Activated CD4-positive, CD25-positive, alpha-beta regulatory T cell treated with anti-CD3 and anti-CD28 coated beads, Interleukin-2, amount 50 U/mL, for 16 hours (primary cell): Measurements from ENCODE around the gene MID1.

Experiments used
- DNase-seq: peaks from one replicate; pipeline ENCODE4 v3.0.0-alpha.2; 2020; ENCODE audit warnings: low read depth, low spot score

The MID1 gene

DNA sequence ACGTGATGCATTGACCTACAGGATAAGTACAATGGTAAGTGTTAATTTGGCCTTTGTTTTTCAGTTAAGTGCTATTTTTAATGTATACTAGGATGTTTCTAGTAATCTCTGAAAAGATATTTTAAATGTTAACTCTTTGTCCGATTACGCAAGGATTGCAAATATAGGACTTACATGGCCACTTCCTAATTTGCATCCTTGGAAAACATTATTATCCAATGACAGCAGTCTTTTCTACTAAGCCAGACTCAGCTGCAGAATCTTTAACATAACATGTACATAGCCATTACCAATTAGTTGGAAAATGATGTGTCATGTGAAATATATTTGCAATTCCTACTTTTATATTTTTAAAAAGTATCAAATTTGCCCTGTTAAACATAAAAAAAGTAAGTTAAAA lies 124.7 kb downstream of the MID1 start:
- DNase-seq = no peak

DNA sequence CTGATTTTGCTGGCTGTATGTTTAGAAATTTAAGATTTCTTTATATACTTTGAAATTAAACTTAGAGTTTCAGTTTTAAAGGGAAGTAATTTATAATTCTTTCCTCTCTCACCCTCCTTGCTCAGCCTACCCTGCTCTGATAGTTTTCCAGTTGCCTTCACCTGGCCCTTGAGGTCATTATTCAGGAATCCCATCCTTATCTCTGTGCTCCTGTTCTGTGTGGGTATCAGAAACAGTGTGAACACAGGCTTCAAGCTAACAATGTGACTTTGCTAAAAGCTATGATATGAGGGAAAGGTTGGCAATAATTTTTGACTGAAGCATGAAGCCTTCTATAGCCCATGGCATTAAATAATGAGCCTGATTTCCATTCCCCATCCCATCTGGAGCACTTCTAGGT lies 128.1 kb downstream of the MID1 start:
- DNase-seq = no peak

DNA sequence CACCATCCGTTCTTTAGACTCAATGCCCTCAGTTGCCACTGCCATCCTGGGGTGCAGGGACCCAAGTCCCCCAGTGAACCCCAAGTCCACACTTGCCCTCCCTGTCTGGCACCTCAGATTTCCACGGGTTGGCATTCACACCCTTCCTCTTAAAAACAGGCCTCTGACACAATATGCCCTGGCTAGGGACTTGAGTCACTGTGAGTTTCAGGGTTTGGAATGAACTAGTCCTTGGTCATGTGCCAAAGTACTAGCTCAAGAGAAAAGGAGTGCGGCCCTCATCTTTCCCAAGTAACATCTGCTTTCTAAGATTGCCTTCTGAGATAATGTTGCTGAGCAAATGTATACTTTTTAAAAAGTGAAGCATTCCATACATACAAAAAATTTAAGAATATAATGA lies 134.0 kb downstream of the MID1 start:
- no peak for DNase-seq

DNA sequence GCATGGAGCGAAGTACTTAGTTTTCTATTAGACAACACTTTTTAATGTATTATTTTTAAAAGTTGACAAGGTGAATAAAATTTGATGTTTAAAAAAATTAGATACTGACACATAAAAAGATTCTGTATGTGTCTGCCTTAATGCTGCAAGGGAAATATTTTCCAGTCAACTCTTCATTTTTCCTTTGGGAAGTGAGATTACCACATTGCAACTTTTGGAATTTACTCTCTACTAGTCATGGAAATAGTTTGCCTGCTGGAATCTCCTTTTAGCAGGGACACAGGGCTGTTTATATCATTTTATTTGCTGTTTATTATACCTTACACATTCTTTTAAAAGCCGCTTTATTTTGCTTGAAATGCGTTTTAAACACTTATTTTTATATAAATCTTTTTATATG lies 135.1 kb downstream of the MID1 start:
- no peak for DNase-seq

DNA sequence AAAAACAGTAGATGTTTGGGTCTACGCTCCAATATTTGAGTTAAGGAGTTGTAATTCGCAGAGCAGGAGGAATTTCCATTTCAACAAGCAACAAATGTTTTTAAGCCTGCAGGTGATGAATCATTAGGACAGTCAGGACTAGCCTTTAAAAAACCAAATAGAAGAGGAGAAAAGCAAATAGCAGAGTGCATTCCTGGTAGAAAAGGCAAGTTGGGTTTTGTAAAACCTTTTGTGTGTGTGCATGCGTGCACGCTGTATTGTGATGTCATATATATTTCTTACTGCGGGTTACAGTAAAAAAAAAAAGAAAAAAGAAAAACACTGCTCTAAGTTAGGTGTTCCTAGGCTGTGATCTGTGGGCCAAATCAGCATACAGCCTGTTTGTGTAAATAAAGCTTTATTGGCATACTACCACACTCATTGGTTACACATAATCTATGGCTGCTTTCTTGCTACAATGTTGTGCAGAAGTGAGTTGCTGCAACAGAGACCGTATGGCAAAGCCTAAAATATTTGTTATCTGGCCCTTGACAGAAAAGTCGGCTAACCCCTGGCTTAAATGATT lies 135.6 kb downstream of the MID1 start:
- no peak for DNase-seq

DNA sequence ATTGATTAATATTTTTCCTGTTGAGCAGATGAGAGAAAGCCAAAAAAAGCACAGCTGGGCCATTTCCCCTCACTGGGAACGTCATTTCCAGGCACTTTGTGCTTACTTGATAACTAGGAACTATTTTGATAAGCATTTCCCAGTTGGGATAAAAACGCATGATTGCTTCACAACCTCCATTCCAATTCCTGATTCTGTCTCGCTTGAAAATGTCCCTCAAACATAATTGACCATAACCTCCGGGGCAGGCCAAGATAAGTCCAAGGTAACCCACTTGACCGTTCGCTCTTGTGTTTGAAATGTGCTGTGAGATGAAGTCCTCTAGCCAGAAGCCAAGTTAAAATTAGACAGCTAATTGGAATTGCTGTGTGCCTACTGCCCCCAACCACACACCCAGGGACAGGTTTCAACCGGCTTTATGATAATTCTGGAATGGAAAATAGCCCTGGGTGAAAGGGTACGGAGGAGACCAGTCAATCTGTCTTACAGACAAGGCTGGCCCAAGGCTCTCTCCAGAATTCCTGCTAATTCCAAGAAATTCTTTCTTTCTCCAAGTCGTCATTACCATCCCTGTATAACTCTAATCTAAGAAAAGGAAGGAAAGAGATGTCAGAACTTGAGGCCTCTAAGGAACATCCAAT lies 137.1 kb downstream of the MID1 start:
- DNase-seq = no peak

DNA sequence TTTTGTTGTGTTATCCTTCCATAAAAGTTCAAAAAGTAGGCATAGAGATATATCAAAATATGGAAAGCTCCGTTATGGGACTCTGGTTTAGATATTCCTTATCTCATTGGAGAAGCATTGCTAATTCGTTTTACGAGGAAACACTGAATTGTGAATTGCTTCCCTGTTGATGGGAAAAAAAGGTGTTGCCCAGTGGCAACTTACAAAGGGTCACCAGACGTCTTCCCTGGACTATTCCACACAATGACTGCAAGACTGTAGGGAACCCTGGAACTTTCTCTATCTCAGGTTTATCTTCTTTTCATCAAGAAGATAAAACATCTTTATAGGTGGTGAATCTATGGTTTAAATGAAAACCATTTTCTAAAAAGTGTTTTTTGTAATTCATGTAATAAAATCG lies 137.7 kb downstream of the MID1 start:
- no peak for DNase-seq

DNA sequence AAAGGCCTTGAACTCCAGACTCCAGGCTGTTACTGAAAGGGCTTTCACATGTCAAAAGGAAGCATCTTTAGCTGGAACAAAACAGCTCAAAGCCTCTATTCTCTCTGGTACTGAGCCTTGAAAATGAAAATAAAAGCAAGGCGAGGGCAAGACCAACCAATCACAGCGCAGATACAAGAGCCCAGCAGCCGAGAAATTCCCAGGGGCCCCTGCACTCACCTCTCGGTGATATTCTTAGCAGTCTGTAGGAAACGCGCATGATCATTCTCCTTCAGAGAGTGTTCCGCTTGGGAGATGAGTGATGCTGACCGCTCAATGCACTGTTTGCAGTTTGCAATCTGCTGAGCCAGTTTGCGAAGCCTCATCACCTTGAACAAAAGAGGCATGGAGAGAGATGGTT lies 138.1 kb downstream of the MID1 start:
- DNase-seq = no peak

DNA sequence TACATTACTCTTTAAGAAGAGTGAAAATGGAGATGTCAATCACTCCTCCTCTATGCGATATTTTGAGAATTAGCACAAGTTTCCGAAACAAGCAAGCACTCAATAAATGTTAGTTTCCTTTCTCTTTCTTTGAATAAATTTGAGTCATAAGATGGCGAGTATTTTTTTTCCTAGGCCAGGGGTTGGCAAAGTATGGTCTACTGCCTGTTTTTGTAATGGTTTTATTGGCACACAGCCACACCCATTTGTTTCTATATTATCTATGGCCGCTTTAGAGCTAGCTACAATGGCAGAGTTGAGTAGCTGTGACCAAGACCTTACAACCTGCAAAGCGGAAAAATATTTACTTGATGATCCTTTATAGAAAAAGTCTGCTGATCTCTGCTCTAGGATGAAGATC lies 139.5 kb downstream of the MID1 start:
- no peak for DNase-seq

DNA sequence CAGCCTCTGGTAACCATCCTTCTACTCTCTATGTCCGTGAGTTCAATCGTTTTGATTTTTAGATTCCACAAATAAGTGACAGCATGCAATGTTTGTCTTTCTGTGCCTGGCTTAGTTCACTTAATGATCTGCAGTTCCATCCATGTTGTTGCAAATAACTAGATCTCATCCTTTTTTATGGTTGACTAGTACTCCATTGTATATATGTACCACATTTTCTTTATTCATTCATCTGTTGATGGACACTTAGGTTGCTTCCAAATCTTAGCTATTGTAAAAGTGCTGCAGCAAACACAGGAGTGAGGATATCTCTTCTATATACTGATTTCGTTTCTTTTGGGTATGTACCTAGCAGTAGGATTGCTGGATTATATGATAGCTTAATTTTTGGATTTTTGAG lies 140.9 kb downstream of the MID1 start:
- DNase-seq = no peak

DNA sequence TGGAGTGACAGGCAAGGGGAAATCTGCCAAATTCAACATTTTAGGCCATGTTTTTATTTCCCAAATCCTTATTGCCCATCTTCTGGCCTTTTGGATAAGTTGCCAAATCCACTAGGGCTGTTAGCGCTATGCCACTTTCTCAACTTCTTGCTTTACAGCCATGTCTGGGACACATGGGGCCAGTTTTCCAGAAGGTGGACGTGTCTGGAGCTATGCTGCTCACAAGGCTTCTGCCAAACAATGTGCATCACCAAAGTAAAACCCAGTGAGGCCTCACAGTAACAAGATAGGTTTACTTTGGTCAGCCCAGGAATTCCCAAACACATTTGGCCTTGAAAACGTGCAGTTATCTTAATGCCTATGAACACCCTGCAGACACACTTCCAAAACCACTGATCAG lies 142.9 kb downstream of the MID1 start:
- DNase-seq = no peak

DNA sequence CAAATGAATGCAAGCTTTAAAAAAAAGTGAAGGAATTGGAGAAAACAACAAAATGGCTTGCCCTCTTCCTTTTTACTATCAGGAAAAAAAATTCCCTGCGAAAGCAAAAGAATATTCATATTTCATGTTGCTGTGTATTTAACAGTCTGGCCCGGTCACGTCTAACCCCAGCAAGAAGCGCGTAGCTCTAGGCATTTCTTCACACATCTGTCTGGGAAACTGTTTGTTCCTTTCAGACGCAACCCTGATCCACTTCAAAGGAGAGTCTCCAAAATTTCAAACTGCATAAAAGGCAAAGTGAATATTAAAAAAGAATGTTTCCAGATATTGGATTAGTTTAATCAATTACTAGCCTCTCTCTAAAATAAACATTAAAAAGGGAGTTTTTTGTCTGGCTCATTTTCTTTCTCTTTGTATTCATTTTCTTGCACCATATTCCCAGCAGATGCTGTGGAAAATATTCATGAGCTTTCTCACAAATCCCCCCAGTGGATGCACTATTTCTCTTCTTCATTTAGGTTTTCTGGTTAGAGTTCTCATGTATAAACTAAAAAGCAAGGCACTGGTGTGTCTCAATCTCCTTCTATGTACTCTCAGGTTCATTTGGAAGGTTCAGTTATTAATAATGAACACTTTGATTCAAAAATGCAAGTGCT lies 145.3 kb downstream of the MID1 start:
- no peak for DNase-seq

DNA sequence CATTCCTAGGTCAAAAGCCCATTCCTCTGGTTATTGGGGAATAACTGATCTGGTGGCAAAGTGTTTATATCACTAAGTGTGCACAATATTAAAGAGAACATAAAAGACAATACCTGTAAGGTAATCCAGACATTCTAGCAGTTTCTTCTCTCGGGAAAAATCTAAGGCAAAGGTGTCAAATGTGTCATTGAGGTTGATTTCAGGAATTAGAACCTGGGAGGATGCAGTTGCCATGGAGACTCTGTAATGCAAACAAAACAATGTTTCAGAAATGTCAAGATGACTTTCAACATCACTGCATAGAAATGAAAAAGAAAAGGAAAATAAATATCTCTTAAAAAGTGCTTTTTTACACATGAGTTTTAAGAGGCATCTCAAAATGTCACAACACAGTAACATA lies 145.9 kb downstream of the MID1 start:
- no peak for DNase-seq

DNA sequence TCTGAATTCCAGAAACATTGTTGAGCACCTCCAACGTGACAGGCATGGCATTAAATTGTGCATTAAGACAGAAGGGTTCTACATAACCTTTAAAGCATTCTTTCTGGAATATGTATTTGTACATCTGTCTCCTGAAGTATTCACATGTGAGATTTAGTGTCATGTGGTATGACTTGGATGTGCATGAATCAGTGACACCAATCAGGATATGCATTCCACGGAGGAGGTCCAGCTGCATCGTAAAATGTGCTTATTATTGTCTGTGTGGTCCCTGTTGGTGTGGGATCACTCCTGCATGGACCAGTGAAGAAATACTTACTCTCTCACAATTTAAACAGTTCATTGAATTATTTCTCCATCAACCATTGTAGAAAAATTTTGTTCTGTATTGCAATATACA lies 149.0 kb downstream of the MID1 start:
- no peak for DNase-seq

DNA sequence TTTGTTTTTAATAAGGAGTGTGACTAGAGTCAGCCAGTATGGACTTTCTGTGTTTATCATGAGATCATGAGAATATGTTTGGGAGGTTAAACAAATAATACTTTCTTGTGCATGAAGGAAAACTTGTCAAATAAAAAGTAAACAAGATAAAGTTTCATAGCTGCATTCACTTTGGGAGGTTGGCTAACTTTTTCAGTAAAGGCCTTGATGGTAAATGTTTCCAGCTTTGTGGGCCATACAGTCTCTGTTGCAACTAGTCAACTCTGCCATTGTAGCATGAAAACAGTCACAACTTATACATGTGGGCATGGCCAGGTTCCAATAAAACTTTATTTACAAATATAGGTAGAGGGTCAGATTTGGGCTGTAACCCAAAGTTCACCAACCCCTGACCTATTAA lies 150.4 kb downstream of the MID1 start:
- DNase-seq = no peak

DNA sequence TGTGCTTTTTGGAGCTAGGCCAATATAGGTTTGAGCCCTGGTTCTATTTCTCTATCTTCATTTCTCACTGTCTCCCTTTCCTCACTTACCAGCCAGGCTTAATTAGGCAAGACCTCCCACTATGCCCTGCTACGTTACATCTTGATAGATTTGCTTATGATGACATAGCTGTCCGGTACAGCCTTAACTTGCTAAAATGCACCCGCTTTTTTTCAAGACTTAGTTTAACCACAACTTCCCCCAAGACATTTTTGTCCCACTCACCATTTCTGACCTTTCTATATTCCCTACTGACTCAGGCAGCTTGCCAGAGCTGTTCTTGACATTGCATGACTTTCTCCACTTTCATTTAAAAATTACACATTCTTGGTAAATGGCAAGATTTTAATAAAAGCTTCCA lies 152.6 kb downstream of the MID1 start:
- DNase-seq = no peak

DNA sequence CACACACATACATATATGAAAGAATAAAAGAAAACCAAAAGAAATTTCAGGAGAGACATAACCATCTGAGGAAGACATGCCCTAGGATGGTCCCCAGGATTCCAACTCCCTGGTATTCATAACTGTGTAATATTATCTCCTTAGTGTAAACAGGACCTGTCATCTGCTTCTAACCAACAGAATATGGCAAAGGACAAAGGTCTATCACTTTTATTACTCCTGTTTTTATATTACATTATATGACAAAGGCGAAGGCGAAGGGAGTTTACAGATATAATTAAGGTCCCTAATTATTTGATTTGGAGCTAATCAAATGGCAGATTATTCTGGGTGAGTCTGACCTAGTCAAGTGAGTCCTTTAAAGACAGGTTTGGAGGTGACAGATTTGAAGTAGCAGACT lies 155.1 kb downstream of the MID1 start:
- DNase-seq = no peak

DNA sequence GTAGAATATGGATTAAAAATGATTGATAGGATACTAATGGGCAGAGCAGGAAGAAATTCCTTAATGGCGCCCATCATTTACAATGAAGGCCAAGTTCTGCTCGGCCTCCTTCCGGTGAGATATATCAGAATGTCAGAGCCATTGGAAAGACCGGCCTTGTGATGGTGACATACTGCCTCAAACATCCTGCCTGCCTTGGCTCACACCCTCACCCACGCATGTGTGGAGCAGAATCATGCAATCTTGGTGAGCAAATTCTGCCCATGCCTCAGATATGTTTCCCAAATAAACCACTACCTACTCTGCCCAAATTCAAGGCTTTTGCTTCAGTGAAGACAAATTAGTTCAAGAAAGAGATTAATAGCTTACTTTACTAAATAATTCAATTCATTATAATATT lies 163.3 kb downstream of the MID1 start:
- no peak for DNase-seq

DNA sequence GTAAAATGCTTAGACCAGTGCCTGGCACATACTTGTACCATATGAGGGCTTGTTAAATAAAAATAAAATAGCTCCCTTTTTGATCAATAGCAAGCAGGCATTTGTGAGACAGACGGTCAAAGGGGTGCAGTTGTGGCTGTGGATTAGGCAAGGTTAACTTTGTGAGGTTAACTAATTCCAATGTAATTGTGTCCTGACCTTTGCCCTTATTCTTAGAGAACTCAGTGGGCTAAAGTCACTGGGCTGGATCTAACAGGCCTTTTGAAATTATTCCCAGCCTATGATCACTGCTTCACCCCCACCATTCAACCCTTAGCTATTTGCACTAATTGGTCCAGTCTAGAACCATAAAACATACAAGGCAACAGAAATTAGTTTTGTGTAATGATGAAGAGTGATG lies 166.4 kb downstream of the MID1 start:
- DNase-seq = no peak

DNA sequence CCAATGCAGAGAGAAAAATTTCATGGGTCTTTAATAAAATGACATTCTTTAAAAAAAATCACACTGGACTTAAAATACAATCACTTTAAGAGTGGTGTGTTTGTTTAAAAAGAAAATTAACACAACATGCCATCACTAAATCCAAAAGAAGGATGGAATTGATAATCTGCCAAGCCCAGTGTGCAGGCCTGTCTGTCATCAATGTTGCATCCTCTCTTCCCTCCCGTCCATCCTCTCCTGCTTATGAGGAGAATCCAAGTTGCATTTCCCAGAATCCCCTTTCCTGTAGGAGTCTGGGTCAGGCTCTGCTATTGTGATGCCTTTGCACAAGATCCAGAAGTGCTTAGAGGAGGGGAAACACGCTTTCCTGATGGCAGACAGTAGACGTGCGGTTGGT lies 169.4 kb downstream of the MID1 start:
- DNase-seq = no peak

DNA sequence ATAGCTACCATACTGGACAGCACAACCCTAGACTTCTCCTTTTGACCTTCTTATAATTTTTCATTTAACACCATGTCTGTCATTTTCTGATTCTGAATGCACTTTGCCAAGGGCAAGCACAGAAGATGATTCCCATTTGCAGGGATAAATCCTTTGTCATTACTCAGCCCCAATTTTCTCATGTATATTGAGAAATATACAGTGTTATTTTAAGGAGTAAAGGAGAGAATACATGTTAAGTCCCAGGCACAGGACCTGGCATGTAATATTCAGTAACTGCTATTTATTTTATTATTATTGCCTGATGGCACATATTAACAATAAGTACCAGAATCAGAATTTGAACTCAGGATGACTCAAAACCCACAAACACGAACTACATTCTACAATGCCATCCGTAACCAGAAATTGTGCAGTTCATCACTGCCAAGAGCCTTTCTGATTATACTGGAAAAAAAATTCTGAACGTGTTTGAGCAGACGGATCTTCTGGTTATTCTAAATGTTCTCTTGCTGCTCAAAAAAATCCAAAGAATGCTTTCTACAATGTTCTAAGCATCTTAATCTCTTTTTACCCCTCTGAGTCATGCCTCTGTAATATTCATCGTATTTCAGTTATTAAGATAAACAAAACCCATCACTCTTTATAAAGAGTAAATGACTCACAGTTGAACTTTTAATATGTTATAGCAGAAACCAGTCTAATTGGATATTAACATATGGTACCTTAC lies 170.0 kb downstream of the MID1 start:
- no peak for DNase-seq

DNA sequence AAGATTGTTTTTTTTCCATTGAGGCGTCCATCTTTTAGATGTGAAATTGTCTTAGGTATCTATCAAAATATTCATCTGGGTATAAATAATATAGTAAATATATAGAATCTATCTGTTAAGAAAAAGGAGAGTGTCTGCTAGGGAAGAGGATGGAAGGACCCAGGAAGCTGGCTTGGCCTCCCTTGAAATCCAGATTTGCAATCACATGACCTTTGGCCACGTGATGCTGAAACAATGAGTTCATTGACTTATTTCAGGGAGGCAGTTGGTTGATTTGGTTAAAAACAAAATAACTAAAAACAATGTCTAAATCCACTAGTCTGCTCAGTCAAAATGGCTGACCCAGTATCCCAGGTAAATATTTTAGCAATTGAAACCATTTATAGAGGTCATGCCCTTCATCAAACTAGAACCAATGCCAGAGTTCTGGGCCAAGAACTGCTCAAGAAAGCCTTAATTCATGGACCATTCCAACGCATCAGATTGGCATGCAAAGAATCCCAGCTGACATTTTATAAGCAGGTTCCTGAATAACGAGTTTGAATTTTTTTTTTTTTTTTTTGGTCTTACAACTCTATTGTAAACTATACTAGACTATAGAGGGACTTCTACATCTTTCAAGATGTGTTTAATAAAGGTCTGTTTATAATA lies 172.7 kb downstream of the MID1 start:
- DNase-seq = no peak
